HG02610 (cell line): ENCODE results near the gene HS1BP3.

Experiments
- ATAC-seq: cut with Tn5 transposase; IDR thresholded peaks from one replicate; pipeline ENCODE4 v1.9.1; 2021; ENCODE audit warnings: mild to moderate bottlenecking, moderate library complexity; ENCODE audit not compliant: unreplicated experiment

The HS1BP3 gene

GRCh38 chr2:20675701-20676352 lies 24.9 kb upstream of the HS1BP3 start:
- peak; percentile 64 for ATAC-seq

- ATAC-seq = no peak
These were observed 24.2 kb upstream of the HS1BP3 start for GRCh38 chr2:20674974-20675679.

- no peak for ATAC-seq
These were observed 23.5 kb upstream of the HS1BP3 start for GRCh38 chr2:20674309-20674965.

- no peak for ATAC-seq
These were observed 22.9 kb upstream of the HS1BP3 start for GRCh38 chr2:20673686-20674308.

- no peak for ATAC-seq
These were observed 21.5 kb upstream of the HS1BP3 start for GRCh38 chr2:20672201-20672951.

GRCh38 chr2:20671736-20672080 lies 20.8 kb upstream of the HS1BP3 start:
- no peak for ATAC-seq

GRCh38 chr2:20671036-20671735 lies 20.3 kb upstream of the HS1BP3 start:
- no peak for ATAC-seq

- ATAC-seq = no peak
These were observed 19.6 kb upstream of the HS1BP3 start for GRCh38 chr2:20670315-20671035.

- no peak for ATAC-seq
These were observed 18.8 kb upstream of the HS1BP3 start for GRCh38 chr2:20669562-20670314.

- no peak for ATAC-seq
These were observed 18.1 kb upstream of the HS1BP3 start for GRCh38 chr2:20668871-20669475.

GRCh38 chr2:20668451-20668850 lies 17.6 kb upstream of the HS1BP3 start:
- ATAC-seq = no peak

- ATAC-seq = no peak
These were observed 16.9 kb upstream of the HS1BP3 start for GRCh38 chr2:20667531-20668401.

GRCh38 chr2:20667151-20667530 lies 16.2 kb upstream of the HS1BP3 start:
- ATAC-seq = no peak

- no peak for ATAC-seq
These were observed 15.6 kb upstream of the HS1BP3 start, which contains the start of gene GDF7 for GRCh38 chr2:20666304-20667150. Gene GDF7 (plus strand): TSS chr2:20667144. CDS start chr2:20667240, 96 bp downstream.

- ATAC-seq = no peak
These were observed 15.1 kb upstream of the HS1BP3 start for GRCh38 chr2:20666005-20666303.

GRCh38 chr2:20665243-20666004 lies 14.5 kb upstream of the HS1BP3 start:
- no peak for ATAC-seq
